Gastrocnemius medialis (tissue), 4 donors: ENCODE measurements around the gene RCN2. TPM values are rescaled to one million over a fixed set of nuclear protein-coding genes. Genes with fewer than 3 reads are reported as not detected.

Experiments used
- ATAC-seq, 2 donors: fragments of 150-250 bp; one replicate each; pipeline ENCODE4 v1.9.1; 2016
- DNase-seq, 2 donors: peaks; one replicate each; pipeline ENCODE4 v3.0.0-alpha.2; 2019
- H3K27ac ChIP-seq, 4 donors: fragments of 200-600 bp; sonication (generic); 1 replicate in 1 of 4; 2 replicates in 3 of 4; pipeline ENCODE4 v1.5.1; 2016 to 2018; ENCODE audit warnings: mild to moderate bottlenecking in 2 of 4, moderate library complexity in 1 of 4
- H3K27me3 ChIP-seq, 3 donors: fragments of 200-600 bp; sonication (generic) in 2 of 3; 1 replicate in 1 of 3; 2 replicates in 2 of 3; pipeline versions ENCODE4 v1.5.1 to v1.6.0; 2016 to 2019; ENCODE audit warnings: mild to moderate bottlenecking in 1 of 3, moderate library complexity in 1 of 3
- H3K36me3 ChIP-seq, 2 donors: fragments of 200-600 bp; sonication (generic) in 1 of 2; one replicate each; pipeline ENCODE4 v1.5.1; 2017 to 2018
- H3K4me1 ChIP-seq, 2 donors: fragments of 200-600 bp; sonication (generic) in 1 of 2; one replicate each; pipeline ENCODE4 v1.5.1; 2016 to 2017; ENCODE audit warnings: mild to moderate bottlenecking in 2 of 2
- H3K4me3 ChIP-seq, 4 donors: fragments of 200-600 bp; sonication (generic) in 3 of 4; 1 replicate in 1 of 4; 2 replicates in 3 of 4; pipeline ENCODE4 v1.5.1; 2016 to 2019; ENCODE audit warnings: mild to moderate bottlenecking in 2 of 4
- H3K9me3 ChIP-seq, 3 donors: fragments of 200-600 bp; sonication (generic) in 2 of 3; 1 replicate in 1 of 3; 2 replicates in 2 of 3; pipeline ENCODE4 v1.5.1; 2016 to 2019
- CTCF ChIP-seq, 5 experiments: fragments of 450-650 bp in 3 of 5; fragments of 200-600 bp in 2 of 5; sonication (generic) in 2 of 5; IDR thresholded peaks in 4 of 5; conservative IDR thresholded peaks in 1 of 5; 1 replicate in 4 of 5; 2 replicates in 1 of 5; pipeline ENCODE4 v1.5.1; 2016 to 2019; ENCODE audit warnings: antibody characterized with exemption in 5 of 5, mild to moderate bottlenecking in 3 of 5, moderate library complexity in 3 of 5
- POLR2A ChIP-seq, 2 donors: fragments of 450-650 bp; IDR thresholded peaks; one replicate each; pipeline ENCODE4 v1.6.1; 2017; ENCODE audit warnings: antibody characterized with exemption in 2 of 2, mild to moderate bottlenecking in 2 of 2, moderate library complexity in 2 of 2
- in situ Hi-C, 4 donors: fragments of 200-750 bp; cut with MboI; loops; one replicate each; pipeline versions ENCODE4 v1.15.0 to v1.8.0; 2017; ENCODE audit warnings: low sequenced_read_pairs in 4 of 4
- intact Hi-C: fragments of 100-400 bp; cut with DNase I; formaldehyde crosslinking; loops from one replicate; pipeline ENCODE4 v1.15.1; 2023; ENCODE audit warnings: low total_unique reads
- total RNA-seq, 4 donors: library from RNA; depleted of rRNA; stranded (reverse); fragments of >200 nt; gene quantifications; one replicate each; pipeline versions ENCODE4 v1.1.0 to v1.2.3, GENCODE V29; 2016

RCN2 gene
- total RNA-seq, 4 donors from 2014 or later: 23.2 to 32.2 (median 30.4) TPM

DNA sequence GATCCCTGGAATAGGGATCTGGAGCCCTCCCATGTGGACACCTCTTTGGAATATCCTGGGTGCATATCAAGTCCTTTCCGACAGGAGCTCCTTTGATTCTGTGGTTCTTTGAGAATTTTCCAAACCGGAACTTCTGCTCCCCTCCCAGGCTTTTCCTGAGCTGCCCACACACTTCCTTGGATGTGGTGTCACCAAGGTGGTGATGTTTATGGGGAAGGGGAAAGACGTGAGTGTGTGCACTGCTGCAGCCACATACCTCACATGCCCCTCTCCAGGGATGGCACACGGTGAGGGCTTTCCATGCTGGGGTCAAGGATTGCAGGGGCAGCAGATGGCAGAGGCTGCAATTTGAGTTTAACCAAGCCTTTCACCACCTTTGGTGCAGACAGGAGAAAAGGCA is 35.5 kb downstream of the RCN2 start:
- Histone ChIP-seq H3K9me3 (no peaks in the 10 kb centered on the region), H3K4me1 (peaks cover 0 to 4% of the 10 kb centered on the region in 2 donors), H3K27me3 (no peaks in the 10 kb centered on the region), H3K4me3 (no peak overlapping the region), H3K36me3 (no peaks in the 10 kb centered on the region), H3K27ac (no peak overlapping the region)
- no peak for DNase-seq
- in situ Hi-C loops (no loop called here), intact Hi-C loops (no loop called here)
- no peak for ATAC-seq
- TF ChIP-seq CTCF (IDR thresholded peaks at IDR 0.05 in 4 of 5, conservative IDR thresholded peaks at IDR 0.05 in 1 of 5) (no peak), POLR2A (IDR thresholded peaks at IDR 0.05) (no peak)

DNA sequence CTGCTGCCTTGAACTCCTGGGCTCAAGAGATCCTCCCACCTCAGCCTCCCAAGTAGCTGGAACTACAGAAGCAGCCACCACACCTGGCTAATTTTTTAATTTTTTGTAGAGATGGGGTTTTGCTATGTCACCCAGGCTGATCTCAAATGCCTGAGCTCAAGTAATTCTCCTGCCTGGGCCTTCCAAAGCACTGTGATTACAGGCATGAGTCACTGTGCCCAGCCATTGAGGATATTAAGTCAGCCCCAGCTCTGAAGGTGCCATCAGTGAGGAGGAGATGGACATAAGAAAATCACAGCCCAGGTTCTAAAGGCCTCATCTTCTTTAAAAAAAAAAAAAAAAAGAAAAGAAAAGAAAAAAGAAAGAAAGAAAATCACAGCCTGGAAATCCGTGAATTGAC is 36.8 kb downstream of the RCN2 start:
- in situ Hi-C loops: no loop called here
- no peak for ATAC-seq
- DNase-seq: no peak

GRCh38 chr15:76972389-76973361 is 41.1 kb downstream of the RCN2 start:
- Histone ChIP-seq H3K27ac (peak overlapping the region; percentile 18 to 61 (median 54)), H3K36me3 (no peaks in the 10 kb centered on the region), H3K9me3 (no peaks in the 10 kb centered on the region), H3K4me1 (peaks cover 8 to 18% of the 10 kb centered on the region in 2 donors), H3K27me3 (no peaks in the 10 kb centered on the region), H3K4me3 (peak overlapping the region; percentile 18 to 29 (median 26))
- TF ChIP-seq POLR2A (IDR thresholded peaks at IDR 0.05) (no peak), CTCF (IDR thresholded peaks at IDR 0.05 in 4 of 5, conservative IDR thresholded peaks at IDR 0.05 in 1 of 5) (no peak)
- intact Hi-C loops: no loop called here
- ATAC-seq (peak; percentile 55 to 82), DNase-seq (no peak)
- in situ Hi-C loops: no loop called here

More for the DNA sequence above, 36.8 kb downstream of the RCN2 start:
- intact Hi-C loops: no loop called here
- H3K9me3 ChIP-seq: no peaks in the 10 kb centered on the region
- H3K36me3 ChIP-seq: no peaks in the 10 kb centered on the region
- H3K27me3 ChIP-seq: no peaks in the 10 kb centered on the region
- no peak for TF ChIP-seq CTCF (IDR thresholded peaks at IDR 0.05 in 4 of 5, conservative IDR thresholded peaks at IDR 0.05 in 1 of 5)
- no peak for TF ChIP-seq POLR2A (IDR thresholded peaks at IDR 0.05)
- H3K4me1 ChIP-seq: peaks cover 8 to 17% of the 10 kb centered on the region in 2 donors
- no peak overlapping the region for H3K4me3 ChIP-seq
- H3K27ac ChIP-seq: no peak overlapping the region

- TF ChIP-seq POLR2A (IDR thresholded peaks at IDR 0.05) (no peak), CTCF (IDR thresholded peaks at IDR 0.05 in 4 of 5, conservative IDR thresholded peaks at IDR 0.05 in 1 of 5) (peak in 2 of 5 experiments; percentile 14 to 15)
- Histone ChIP-seq H3K36me3 (no peaks in the 10 kb centered on the region), H3K27me3 (no peaks in the 10 kb centered on the region), H3K4me3 (peak overlapping the region in 1 of 4 donors; percentile 29), H3K9me3 (no peaks in the 10 kb centered on the region), H3K27ac (no peak overlapping the region), H3K4me1 (peaks cover 8 to 18% of the 10 kb centered on the region in 2 donors)
- no peak for ATAC-seq
- intact Hi-C loops: no loop called here
- DNase-seq: no peak
- in situ Hi-C loops: no loop called here
These were observed 41.8 kb downstream of the RCN2 start for GRCh38 chr15:76973362-76973743.
